Measurements from ENCODE around the gene TAAR6. TPM values are rescaled to one million over a fixed set of nuclear protein-coding genes. Genes with fewer than 3 reads are reported as not detected.
A peak's percentile ranks its signal among the peaks of the same experiment; 100 is the strongest.

TAAR6 gene
- total RNA-seq, 1 experiment from 2014 or later = not detected

- ChIA-PET POLR2A (ENCODE audit: unreplicated experiment) (no interaction called here), CTCF (no interaction called here)
- H3K4me3 ChIP-seq = no peak overlapping the region
- no peaks in the 10 kb centered on the region for H4K20me1 ChIP-seq (ENCODE audit: insufficient read depth)
- no peak overlapping the region for H3K4me2 ChIP-seq
- H3K9me2 ChIP-seq (ENCODE audit: insufficient read depth) = 0 out of 2 replicates have a peak, but pooled peaks cover 3% of the 10 kb centered on the region
- H3K27me3 ChIP-seq (ENCODE audit: insufficient read depth, low read depth) = no peaks in the 10 kb centered on the region
- no peak for DNase-seq
- H3K27ac ChIP-seq = no peak overlapping the region
- H3K4me1 ChIP-seq (replicated peaks; ENCODE audit: insufficient read depth) = no peaks in the 10 kb centered on the region
- no peak overlapping the region for H2AFZ ChIP-seq
- H3K9me3 ChIP-seq (ENCODE audit: insufficient read depth, low read depth) = no peaks in the 10 kb centered on the region
- BruUV-seq (replicated peaks) = no TSS peak
- H3F3A ChIP-seq (ENCODE audit: insufficient read depth, low read depth) = no peaks in the 10 kb centered on the region
- H3K36me3 ChIP-seq (ENCODE audit: low read depth) = no peaks in the 10 kb centered on the region
- H3K79me2 ChIP-seq (ENCODE audit: low read depth) = no peaks in the 10 kb centered on the region
- TF ChIP-seq, protein P1, sequence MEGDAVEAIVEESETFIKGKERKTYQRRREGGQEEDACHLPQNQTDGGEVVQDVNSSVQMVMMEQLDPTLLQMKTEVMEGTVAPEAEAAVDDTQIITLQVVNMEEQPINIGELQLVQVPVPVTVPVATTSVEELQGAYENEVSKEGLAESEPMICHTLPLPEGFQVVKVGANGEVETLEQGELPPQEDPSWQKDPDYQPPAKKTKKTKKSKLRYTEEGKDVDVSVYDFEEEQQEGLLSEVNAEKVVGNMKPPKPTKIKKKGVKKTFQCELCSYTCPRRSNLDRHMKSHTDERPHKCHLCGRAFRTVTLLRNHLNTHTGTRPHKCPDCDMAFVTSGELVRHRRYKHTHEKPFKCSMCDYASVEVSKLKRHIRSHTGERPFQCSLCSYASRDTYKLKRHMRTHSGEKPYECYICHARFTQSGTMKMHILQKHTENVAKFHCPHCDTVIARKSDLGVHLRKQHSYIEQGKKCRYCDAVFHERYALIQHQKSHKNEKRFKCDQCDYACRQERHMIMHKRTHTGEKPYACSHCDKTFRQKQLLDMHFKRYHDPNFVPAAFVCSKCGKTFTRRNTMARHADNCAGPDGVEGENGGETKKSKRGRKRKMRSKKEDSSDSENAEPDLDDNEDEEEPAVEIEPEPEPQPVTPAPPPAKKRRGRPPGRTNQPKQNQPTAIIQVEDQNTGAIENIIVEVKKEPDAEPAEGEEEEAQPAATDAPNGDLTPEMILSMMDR (conservative IDR thresholded peaks at IDR 0.05) = no peak
- TF ChIP-seq EZH2 (IDR thresholded peaks at IDR 0.05; ENCODE audit: low read depth) = no peak
- intact Hi-C loops (cut with micrococcal nuclease; ENCODE audit: unreplicated experiment) = no loop called here
Measured at GRCh38 chr6:132525866-132526265, 44.3 kb upstream of the TAAR6 start.

GRCh38 chr6:132526461-132526860, 43.7 kb upstream of the TAAR6 start:
- no peak overlapping the region for H3K4me3 ChIP-seq
- no peak for DNase-seq
- TF ChIP-seq, protein P1 (conservative IDR thresholded peaks at IDR 0.05) = no peak
- TF ChIP-seq EZH2 (IDR thresholded peaks at IDR 0.05; ENCODE audit: low read depth) = no peak
- no peaks in the 10 kb centered on the region for H4K20me1 ChIP-seq (ENCODE audit: insufficient read depth)
- no peak overlapping the region for H3K27ac ChIP-seq
- BruUV-seq (replicated peaks) = no TSS peak
- 0 out of 2 replicates have a peak, but pooled peaks cover 3% of the 10 kb centered on the region for H3K9me2 ChIP-seq (ENCODE audit: insufficient read depth)
- no peaks in the 10 kb centered on the region for H3K4me1 ChIP-seq (replicated peaks; ENCODE audit: insufficient read depth)
- ChIA-PET CTCF (interaction anchor here (0.7 to 1.0 kb wide), 2 partner anchors 187 to 1442 kb away, joined by 3 read pairs; no protein-coding TSS in a partner anchor), POLR2A (ENCODE audit: unreplicated experiment) (no interaction called here)
- no peaks in the 10 kb centered on the region for H3K9me3 ChIP-seq (ENCODE audit: insufficient read depth, low read depth)
- no peak overlapping the region for H3K4me2 ChIP-seq
- no peaks in the 10 kb centered on the region for H3F3A ChIP-seq (ENCODE audit: insufficient read depth, low read depth)
- H3K36me3 ChIP-seq (ENCODE audit: low read depth) = no peaks in the 10 kb centered on the region
- no peaks in the 10 kb centered on the region for H3K79me2 ChIP-seq (ENCODE audit: low read depth)
- intact Hi-C loops (cut with micrococcal nuclease; ENCODE audit: unreplicated experiment) = no loop called here
- 0 out of 2 replicates have a peak overlapping the region, but pooled peaks have one; percentile 6 for H2AFZ ChIP-seq
- H3K27me3 ChIP-seq (ENCODE audit: insufficient read depth, low read depth) = no peaks in the 10 kb centered on the region

GRCh38 chr6:132527791-132528190, 42.3 kb upstream of the TAAR6 start:
- intact Hi-C loops (cut with micrococcal nuclease; ENCODE audit: unreplicated experiment) = no loop called here
- no peak for DNase-seq

More at GRCh38 chr6:132527791-132528190, 42.3 kb upstream of the TAAR6 start:
- no peaks in the 10 kb centered on the region for H4K20me1 ChIP-seq (ENCODE audit: insufficient read depth)
- H3K27me3 ChIP-seq (ENCODE audit: insufficient read depth, low read depth) = no peaks in the 10 kb centered on the region
- ChIA-PET CTCF (interaction anchor here (0.6 kb wide), 1 partner anchor 45 kb away, joined by 7 read pairs; no protein-coding TSS in a partner anchor), POLR2A (ENCODE audit: unreplicated experiment) (no interaction called here)
- H3K4me3 ChIP-seq = no peak overlapping the region
- no peaks in the 10 kb centered on the region for H3K36me3 ChIP-seq (ENCODE audit: low read depth)
- H3K4me2 ChIP-seq = no peak overlapping the region
- H3K27ac ChIP-seq = no peak overlapping the region
- no peaks in the 10 kb centered on the region for H3F3A ChIP-seq (ENCODE audit: insufficient read depth, low read depth)
- H2AFZ ChIP-seq = no peak overlapping the region
- no peaks in the 10 kb centered on the region for H3K79me2 ChIP-seq (ENCODE audit: low read depth)
- H3K9me3 ChIP-seq (ENCODE audit: insufficient read depth, low read depth) = no peaks in the 10 kb centered on the region
- no peak for TF ChIP-seq EZH2 (IDR thresholded peaks at IDR 0.05; ENCODE audit: low read depth)
- TF ChIP-seq, protein P1 (conservative IDR thresholded peaks at IDR 0.05) = no peak
- no peaks in the 10 kb centered on the region for H3K4me1 ChIP-seq (replicated peaks; ENCODE audit: insufficient read depth)
- no TSS peak for BruUV-seq (replicated peaks)
- no peaks in the 10 kb centered on the region for H3K9me2 ChIP-seq (ENCODE audit: insufficient read depth)

Measured in PC-9 (cell line).